ENCODE results near the gene TMEM132D. TPM values are rescaled to one million over a fixed set of nuclear protein-coding genes. Genes with fewer than 3 reads are reported as not detected.

TMEM132D gene
- total RNA-seq, 2 experiments from 2014 or later = not detected

DNA sequence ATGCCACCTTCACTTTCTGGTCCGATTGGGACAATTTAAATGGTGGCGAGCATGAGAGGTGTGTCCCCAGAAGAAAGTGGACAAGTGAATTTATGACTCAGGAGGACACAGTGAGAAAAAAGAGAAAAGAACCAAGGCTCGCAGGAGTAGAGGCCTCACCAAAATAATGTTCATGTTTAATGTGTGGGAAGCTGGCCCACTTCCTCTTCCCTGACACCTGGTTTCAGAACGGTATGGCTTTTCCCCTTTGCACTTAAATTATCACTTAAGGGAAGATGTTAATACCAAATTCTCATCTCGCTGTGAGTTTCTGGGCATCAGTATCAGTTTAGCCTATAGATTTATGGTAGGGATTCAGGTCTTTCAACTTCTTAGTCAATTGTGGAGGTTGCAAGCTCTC is 824.1 kb downstream of the TMEM132D start:
- H3K4me3 Mint-ChIP-seq = no peak overlapping the region
- ChIA-PET CTCF (no interaction called here), POLR2A (no interaction called here)
- H3K4me1 Mint-ChIP-seq (ENCODE audit: low read depth) = no peaks in the 10 kb centered on the region
- no peaks in the 10 kb centered on the region for H3K36me3 Mint-ChIP-seq
- H3K27ac Mint-ChIP-seq = no peak overlapping the region
- no peak for DNase-seq
- H3K9me3 Mint-ChIP-seq = peaks cover 2% of the 10 kb centered on the region
- no peaks in the 10 kb centered on the region for H3K27me3 Mint-ChIP-seq
- intact Hi-C loops (cut with micrococcal nuclease) = no loop called here

DNA sequence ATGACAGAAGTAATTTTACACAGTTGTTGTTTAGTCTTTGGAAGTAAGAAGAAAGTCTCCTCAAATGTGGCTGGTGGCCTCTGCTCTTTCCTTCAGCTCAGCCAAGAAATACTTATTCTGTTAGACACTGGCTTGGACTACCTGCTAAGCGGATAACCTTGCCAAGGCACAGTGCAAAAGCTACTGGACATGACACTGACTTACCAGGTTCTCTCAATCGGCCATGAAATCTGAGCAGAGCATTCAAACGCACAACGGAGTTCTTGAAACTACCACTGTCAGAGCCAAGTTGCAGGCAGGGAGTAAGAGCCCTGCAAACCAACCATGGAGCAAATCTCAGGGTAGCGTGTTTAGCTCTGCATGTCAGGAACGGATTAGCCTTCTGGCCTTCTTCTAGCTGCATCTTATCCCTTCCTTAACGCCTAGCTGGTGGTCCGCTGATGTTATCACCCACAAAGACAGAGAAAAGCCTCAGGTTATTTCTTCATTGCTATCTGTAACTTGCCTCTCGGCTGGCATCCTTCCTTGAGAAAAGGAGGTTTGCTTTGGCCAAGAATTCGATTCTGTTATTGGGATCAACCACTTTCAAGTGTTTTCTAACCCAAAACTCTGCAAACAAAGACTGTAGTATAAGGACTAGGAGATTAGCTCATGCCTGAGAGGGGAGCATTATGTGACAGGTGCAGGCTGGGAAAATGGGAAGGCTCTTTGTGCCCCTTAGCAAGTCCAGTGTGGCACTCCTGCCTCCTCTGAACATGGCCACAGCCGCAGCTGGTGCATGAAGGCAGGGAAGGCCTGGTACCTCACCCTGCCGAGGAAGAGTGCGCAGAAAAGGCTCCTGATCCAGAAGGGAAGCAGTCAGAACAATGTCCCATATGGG is 827.1 kb downstream of the TMEM132D start:
- no peaks in the 10 kb centered on the region for H3K36me3 Mint-ChIP-seq
- CTCF ChIA-PET = no interaction called here
- no peak overlapping the region for H3K27ac Mint-ChIP-seq
- H3K4me1 Mint-ChIP-seq (ENCODE audit: low read depth) = no peaks in the 10 kb centered on the region
- no peak overlapping the region for H3K4me3 Mint-ChIP-seq
- H3K9me3 Mint-ChIP-seq = peaks cover 2% of the 10 kb centered on the region
- no peak for DNase-seq
- intact Hi-C loops (cut with micrococcal nuclease) = no loop called here
- POLR2A ChIA-PET = no interaction called here
- no peaks in the 10 kb centered on the region for H3K27me3 Mint-ChIP-seq

DNA sequence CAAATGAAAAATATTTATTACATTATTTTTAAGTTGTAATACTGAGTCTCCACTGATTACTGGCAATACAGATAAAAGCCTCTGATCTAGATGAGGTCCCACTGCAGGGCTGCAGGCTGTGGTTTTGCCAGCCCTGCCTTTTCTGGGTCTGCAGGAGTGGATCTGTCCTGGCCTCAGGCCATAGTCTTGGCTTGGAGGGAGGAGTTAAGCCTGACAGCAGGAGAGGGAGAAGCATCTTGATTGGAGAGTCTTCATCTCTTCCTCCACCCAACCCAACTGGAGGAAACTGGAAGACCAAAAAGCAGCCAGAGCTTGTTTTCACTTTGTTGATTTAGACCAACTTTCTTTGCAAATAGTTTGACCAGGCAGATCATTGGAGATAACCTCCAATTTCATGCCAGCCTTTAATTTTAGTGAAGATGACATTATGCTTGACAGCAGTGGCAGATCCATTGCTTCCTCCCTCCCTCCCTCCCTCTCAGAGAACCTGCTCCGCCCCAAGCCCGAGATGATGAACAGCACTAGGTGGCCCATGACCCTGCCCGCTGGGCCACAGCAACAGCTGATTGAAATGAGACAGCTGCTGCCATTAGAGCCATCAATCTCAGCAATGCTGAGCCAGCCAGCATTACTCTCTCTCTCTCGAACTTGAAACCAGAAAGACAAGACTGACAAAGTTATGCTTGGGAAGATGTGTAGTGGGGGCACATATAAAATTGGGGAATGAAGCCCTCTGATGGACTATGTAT is 828.2 kb downstream of the TMEM132D start:
- Mint-ChIP-seq H3K27ac (no peak overlapping the region), H3K9me3 (peaks cover 2% of the 10 kb centered on the region), H3K4me3 (no peak overlapping the region), H3K36me3 (no peaks in the 10 kb centered on the region), H3K27me3 (no peaks in the 10 kb centered on the region), H3K4me1 (ENCODE audit: low read depth) (no peaks in the 10 kb centered on the region)
- intact Hi-C loops (cut with micrococcal nuclease) = no loop called here
- DNase-seq = no peak
- CTCF ChIA-PET = no interaction called here
- POLR2A ChIA-PET = no interaction called here

DNA sequence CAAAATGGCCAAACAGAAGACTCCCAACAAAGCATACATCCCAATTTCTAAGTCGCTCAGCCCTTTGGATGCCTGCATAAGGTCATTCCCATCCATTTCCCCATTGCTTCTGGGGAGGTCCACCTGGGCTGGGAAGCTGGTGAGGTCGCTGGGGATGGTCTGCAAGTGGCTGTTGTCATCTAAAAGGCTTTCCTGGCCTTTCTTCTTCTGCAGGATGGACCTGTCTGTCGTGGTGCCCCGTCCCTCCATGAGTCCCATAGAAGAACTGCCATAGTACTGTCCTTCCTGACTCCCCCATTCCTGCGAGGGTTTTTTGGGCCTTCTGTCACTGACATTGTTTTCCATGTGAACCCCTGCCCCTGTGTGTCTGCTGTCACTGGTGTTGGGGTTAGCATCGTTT is 829.4 kb downstream of the TMEM132D start:
- Mint-ChIP-seq H3K27me3 (no peaks in the 10 kb centered on the region), H3K4me3 (no peak overlapping the region), H3K4me1 (ENCODE audit: low read depth) (no peaks in the 10 kb centered on the region), H3K9me3 (peaks cover 2% of the 10 kb centered on the region), H3K27ac (no peak overlapping the region), H3K36me3 (no peaks in the 10 kb centered on the region)
- ChIA-PET CTCF (no interaction called here), POLR2A (no interaction called here)
- no peak for DNase-seq
- intact Hi-C loops (cut with micrococcal nuclease) = no loop called here

DNA sequence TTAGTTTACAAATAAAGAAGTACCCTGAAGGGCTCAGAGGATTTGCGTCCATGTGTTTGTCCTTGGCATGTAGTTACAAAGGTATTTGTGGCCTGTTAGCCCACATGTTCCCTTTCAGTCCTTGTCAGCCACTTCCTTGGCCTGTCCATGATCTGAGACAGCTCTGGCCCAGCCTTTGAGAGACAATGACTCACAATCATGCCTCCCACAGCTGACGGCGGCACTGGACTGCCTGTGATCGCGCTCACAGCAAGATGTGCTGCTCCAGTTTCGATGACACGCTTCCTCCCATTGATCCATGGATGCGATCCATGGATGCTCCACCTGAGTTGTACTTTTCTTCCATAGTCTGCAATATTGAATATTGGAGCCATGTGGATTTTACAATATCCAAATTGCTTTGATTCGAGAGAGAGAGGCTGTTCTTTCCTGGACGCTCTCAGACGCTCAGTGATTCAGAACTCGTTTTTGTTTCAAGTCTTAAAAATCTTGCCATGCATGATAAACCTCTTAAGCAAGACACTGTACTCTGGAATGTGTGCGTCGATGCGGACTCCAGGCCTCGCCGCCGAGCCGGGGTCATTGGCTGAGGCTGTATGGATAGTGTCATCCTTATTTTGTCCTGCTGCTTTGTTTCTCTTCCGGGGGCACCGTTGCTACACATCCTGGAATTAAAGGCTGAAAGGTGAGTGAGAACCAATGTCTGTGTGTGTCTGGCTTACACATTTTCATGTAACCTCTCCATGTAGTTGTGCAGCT is 830.5 kb downstream of the TMEM132D start:
- no peak for DNase-seq
- ChIA-PET POLR2A (no interaction called here), CTCF (no interaction called here)
- no peak overlapping the region for H3K4me3 Mint-ChIP-seq
- H3K27me3 Mint-ChIP-seq = no peaks in the 10 kb centered on the region
- H3K36me3 Mint-ChIP-seq = no peaks in the 10 kb centered on the region
- intact Hi-C loops (cut with micrococcal nuclease) = no loop called here
- H3K27ac Mint-ChIP-seq = no peak overlapping the region
- peaks cover 2% of the 10 kb centered on the region for H3K9me3 Mint-ChIP-seq
- no peaks in the 10 kb centered on the region for H3K4me1 Mint-ChIP-seq (ENCODE audit: low read depth)

DNA sequence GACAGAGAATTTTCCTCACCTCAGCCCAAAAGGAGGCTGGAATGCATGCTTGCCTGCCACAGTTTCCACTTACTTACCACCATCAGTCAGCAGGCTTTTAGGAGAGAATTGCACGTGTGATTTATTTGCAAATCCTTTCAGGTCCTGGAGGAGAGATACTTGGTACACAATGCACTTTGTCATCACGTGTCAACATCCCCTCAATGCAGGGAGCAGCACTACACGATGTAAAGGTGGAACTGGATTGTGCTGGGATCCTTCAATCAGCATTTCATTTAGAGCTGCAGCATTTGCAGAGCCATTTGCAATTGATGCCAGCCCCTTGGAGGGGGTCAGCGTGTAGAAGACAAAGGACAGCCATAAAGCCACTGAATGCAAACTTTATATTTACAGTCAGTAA is 832.5 kb downstream of the TMEM132D start:
- no peaks in the 10 kb centered on the region for H3K4me1 Mint-ChIP-seq (ENCODE audit: low read depth)
- ChIA-PET CTCF (no interaction called here), POLR2A (no interaction called here)
- H3K4me3 Mint-ChIP-seq = no peak overlapping the region
- intact Hi-C loops (cut with micrococcal nuclease) = no loop called here
- no peaks in the 10 kb centered on the region for H3K9me3 Mint-ChIP-seq
- H3K27ac Mint-ChIP-seq = no peak overlapping the region
- no peaks in the 10 kb centered on the region for H3K27me3 Mint-ChIP-seq
- H3K36me3 Mint-ChIP-seq = no peaks in the 10 kb centered on the region
- DNase-seq = no peak

DNA sequence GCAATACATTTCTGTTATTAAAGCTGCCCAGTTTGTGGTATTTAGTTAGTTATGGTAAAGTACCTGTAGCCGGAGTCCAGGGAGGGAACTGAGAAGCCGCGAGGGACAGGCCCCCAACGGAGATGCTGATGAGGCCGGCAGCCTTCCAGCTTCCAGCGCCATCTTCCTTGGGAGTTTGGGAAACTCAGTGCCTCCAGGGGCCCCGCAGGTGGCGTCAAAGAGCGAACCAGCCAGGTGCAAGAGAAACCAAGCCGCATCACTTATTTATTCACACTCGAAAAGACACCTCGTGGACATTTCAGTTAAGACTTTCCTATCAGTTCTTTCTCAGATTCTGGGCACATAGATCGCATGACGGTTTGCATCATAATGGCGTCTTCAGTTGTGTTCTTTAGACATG is 833.9 kb downstream of the TMEM132D start:
- POLR2A ChIA-PET = no interaction called here
- intact Hi-C loops (cut with micrococcal nuclease) = no loop called here
- Mint-ChIP-seq H3K27me3 (no peaks in the 10 kb centered on the region), H3K4me3 (no peak overlapping the region), H3K36me3 (no peaks in the 10 kb centered on the region), H3K9me3 (no peaks in the 10 kb centered on the region), H3K27ac (no peak overlapping the region), H3K4me1 (ENCODE audit: low read depth) (no peaks in the 10 kb centered on the region)
- CTCF ChIA-PET = no interaction called here
- DNase-seq = no peak

DNA sequence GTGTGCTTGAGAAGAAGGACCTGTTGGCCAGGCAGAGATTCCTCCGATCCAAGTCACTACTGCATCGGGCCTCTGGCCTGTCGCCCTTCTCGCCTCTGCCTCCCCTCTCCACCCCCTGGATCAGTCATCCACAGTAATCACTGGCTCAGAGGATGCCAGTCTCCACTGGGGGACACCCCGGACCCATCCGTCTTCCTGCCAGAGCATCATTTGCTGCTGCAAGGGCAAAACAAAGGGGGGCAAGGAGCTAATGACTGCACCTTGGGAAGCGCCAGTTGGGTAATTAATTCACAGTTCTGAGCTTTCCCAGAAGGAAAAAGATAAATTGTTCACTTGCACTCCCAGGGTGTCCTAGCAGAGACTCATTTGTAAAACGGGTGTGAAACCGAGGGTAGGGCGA is 835.1 kb downstream of the TMEM132D start:
- intact Hi-C loops (cut with micrococcal nuclease) = no loop called here
- Mint-ChIP-seq H3K9me3 (no peaks in the 10 kb centered on the region), H3K27ac (no peak overlapping the region), H3K36me3 (no peaks in the 10 kb centered on the region), H3K4me3 (no peak overlapping the region), H3K4me1 (ENCODE audit: low read depth) (no peaks in the 10 kb centered on the region), H3K27me3 (no peaks in the 10 kb centered on the region)
- CTCF ChIA-PET = no interaction called here
- POLR2A ChIA-PET = no interaction called here
- DNase-seq = no peak

DNA sequence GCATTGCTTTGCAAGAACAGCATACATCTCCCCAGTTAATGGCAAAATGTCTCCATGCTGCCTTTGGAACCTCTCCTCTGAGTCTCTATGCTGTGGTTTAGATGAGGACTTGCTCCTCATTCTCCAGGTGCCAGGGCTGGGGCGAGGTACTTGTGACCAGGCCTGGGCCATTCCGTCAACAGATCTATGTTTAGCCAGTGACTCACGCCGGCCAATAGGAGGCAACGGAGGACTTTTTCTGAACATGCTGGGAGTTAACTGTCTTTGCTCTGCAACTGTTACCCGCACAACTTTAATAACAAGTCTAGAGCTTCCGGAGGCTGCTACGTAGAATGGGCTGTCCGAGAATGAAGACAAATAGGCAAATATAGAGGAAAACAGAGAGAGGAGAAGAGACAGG is 836.3 kb downstream of the TMEM132D start:
- Mint-ChIP-seq H3K9me3 (peaks cover 6% of the 10 kb centered on the region), H3K4me3 (no peak overlapping the region), H3K4me1 (ENCODE audit: low read depth) (no peaks in the 10 kb centered on the region), H3K36me3 (no peaks in the 10 kb centered on the region), H3K27ac (no peak overlapping the region), H3K27me3 (no peaks in the 10 kb centered on the region)
- CTCF ChIA-PET = no interaction called here
- POLR2A ChIA-PET = no interaction called here
- intact Hi-C loops (cut with micrococcal nuclease) = no loop called here
- DNase-seq = no peak

DNA sequence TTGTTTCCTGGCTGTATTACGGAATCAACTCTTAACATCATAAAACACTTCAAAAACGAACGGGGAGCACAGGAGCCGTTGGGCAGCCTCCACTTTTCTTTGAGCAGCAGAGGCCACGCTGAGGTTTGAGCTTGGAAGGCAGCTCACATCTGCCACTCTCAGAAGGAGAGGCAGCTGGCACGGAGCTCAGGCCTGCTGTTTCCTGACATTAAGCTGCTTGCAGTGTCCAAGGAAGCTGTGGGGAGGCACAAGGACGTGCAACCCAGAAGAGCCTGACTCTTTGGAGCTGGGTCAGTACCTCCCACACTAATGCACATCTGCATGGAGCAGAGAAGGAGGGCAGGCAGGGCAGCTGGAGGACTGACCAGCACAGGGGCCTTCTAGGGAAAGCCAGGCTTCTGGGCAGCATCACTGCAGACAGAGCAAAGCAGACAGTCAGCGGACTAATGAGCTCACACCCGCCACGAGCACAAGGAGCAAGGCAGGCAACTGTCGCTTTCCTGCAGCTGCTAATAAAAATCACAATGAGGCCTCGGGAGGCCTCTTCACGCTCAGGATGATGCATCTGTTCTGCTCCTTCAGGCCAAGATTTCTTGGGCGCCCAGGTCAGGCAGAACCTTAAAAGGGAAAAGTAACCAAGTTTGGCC is 839.5 kb downstream of the TMEM132D start:
- intact Hi-C loops (cut with micrococcal nuclease) = no loop called here
- ChIA-PET CTCF (no interaction called here), POLR2A (interaction anchor here (0.9 kb wide), 1 partner anchor 10 kb away, joined by 3 read pairs; no protein-coding TSS in a partner anchor)
- no peaks in the 10 kb centered on the region for H3K36me3 Mint-ChIP-seq
- peaks cover 7% of the 10 kb centered on the region for H3K9me3 Mint-ChIP-seq
- no peaks in the 10 kb centered on the region for H3K4me1 Mint-ChIP-seq (ENCODE audit: low read depth)
- H3K27me3 Mint-ChIP-seq = no peaks in the 10 kb centered on the region
- H3K27ac Mint-ChIP-seq = no peak overlapping the region
- DNase-seq = no peak
- H3K4me3 Mint-ChIP-seq = no peak overlapping the region

DNA sequence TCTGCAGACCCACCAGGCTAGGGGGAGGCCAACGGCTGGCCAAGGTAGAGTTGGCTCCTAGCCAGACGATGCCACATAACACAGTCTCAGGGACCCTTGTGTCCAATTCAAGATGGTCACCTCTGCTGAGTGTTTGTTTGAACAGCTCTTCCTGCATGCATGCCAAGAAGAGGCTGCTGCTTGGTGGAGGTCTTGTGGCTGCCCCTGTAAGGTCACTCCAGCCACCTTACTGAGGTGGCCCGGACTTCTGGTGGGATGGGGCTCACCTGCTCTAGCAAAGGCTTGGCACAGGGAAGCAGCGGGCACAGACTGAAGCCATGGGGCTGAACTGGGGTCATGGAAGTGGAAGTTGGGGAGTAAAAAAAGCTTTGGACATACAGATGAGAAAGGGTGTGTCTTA is 840.2 kb downstream of the TMEM132D start:
- ChIA-PET CTCF (no interaction called here), POLR2A (interaction anchor here (0.9 kb wide), 1 partner anchor 10 kb away, joined by 3 read pairs; no protein-coding TSS in a partner anchor)
- intact Hi-C loops (cut with micrococcal nuclease) = no loop called here
- Mint-ChIP-seq H3K4me1 (ENCODE audit: low read depth) (no peaks in the 10 kb centered on the region), H3K4me3 (no peak overlapping the region), H3K27ac (no peak overlapping the region), H3K27me3 (no peaks in the 10 kb centered on the region), H3K36me3 (no peaks in the 10 kb centered on the region), H3K9me3 (peaks cover 11% of the 10 kb centered on the region)
- DNase-seq = no peak

DNA sequence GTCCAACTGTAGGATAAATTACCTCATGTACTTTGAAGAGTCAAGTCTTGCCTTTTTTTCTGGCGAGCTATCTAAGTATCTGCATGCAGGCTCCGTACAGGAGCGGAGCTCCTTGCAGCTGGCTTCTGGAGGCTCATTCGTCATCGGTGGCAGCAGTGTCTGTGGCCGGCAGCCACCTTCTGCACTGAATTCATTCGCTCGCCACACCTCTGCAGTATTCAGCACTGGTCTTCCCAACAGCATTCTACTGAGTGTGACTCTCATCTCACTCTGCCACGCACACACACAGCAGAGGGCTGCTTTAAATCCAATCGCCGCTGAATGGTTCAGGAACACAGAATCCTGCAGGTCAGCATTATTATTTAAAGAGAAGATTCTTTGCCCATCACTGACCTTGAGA is 850.6 kb downstream of the TMEM132D start:
- Mint-ChIP-seq H3K4me3 (no peak overlapping the region), H3K4me1 (ENCODE audit: low read depth) (no peaks in the 10 kb centered on the region), H3K27ac (no peak overlapping the region), H3K27me3 (no peaks in the 10 kb centered on the region), H3K36me3 (no peaks in the 10 kb centered on the region), H3K9me3 (peaks cover 3% of the 10 kb centered on the region)
- ChIA-PET CTCF (no interaction called here), POLR2A (no interaction called here)
- intact Hi-C loops (cut with micrococcal nuclease) = no loop called here
- no peak for DNase-seq

Measured in activated CD4-positive, alpha-beta memory T cell treated with anti-CD3 and anti-CD28 coated beads for 36 hours (primary cell).